GM23338 (cell line): ENCODE results near the gene PKD1. TPM values are rescaled to one million over a fixed set of nuclear protein-coding genes. Genes with fewer than 3 reads are reported as not detected.

Experiments
- ATAC-seq: fragments of 200-7000 bp; cut with Tn5 transposase; 3 replicates; pipeline ENCODE4 v1.9.1; 2020
- DNase-seq: peaks from one replicate; pipeline ENCODE4 v3.0.0-alpha.2; 2015; ENCODE audit warnings: low spot score
- H2AFZ ChIP-seq: fragments of 200-600 bp; sonication (generic); 2 replicates; pipeline ENCODE4 v1.8.0; 2016; ENCODE audit warnings: antibody characterized with exemption, mild to moderate bottlenecking, moderate library complexity
- H3F3A ChIP-seq: fragments of 200-600 bp; sonication (generic); replicated peaks from 2 replicates; pipeline ENCODE4 v1.8.0; 2017; ENCODE audit warnings: antibody characterized with exemption, mixed run types, low read depth
- H3K27ac ChIP-seq: fragments of 200-600 bp; sonication (generic); 2 replicates; pipeline ENCODE4 v1.6.1; 2016; ENCODE audit warnings: low read depth
- H3K27me3 ChIP-seq: fragments of 200-600 bp; sonication (generic); 2 replicates; pipeline ENCODE4 v1.8.0; 2016; ENCODE audit warnings: mild to moderate bottlenecking, mixed run types, moderate library complexity; ENCODE audit not compliant: insufficient read depth
- H3K36me3 ChIP-seq: fragments of 200-600 bp; sonication (generic); 2 replicates; pipeline ENCODE4 v1.8.0; 2016; ENCODE audit warnings: mild to moderate bottlenecking; ENCODE audit not compliant: insufficient read depth
- H3K4me1 ChIP-seq: fragments of 200-600 bp; sonication (generic); 2 replicates; pipeline ENCODE4 v1.8.0; 2016; ENCODE audit warnings: mild to moderate bottlenecking, moderate library complexity; ENCODE audit not compliant: insufficient read depth
- H3K4me2 ChIP-seq: fragments of 200-600 bp; sonication (generic); 2 replicates; pipeline ENCODE4 v1.7.1; 2017; ENCODE audit warnings: mixed run types
- H3K4me3 ChIP-seq: fragments of 200-600 bp; sonication (generic); 2 replicates; pipeline ENCODE4 v1.6.1; 2016; ENCODE audit warnings: mixed run types
- H3K79me2 ChIP-seq: fragments of 200-600 bp; sonication (generic); replicated peaks from 2 replicates; pipeline ENCODE4 v1.8.0; 2017; ENCODE audit warnings: mild to moderate bottlenecking; ENCODE audit not compliant: insufficient read depth
- H3K9me2 ChIP-seq: fragments of 200-600 bp; sonication (generic); 2 replicates; pipeline ENCODE4 v1.8.0; 2017; ENCODE audit not compliant: insufficient read depth
- H4K20me1 ChIP-seq: fragments of 200-600 bp; sonication (generic); replicated peaks from 2 replicates; pipeline ENCODE4 v1.8.0; 2017; ENCODE audit warnings: mild to moderate bottlenecking; ENCODE audit not compliant: insufficient read depth
- H3K27ac Mint-ChIP-seq: 2 replicates; pipeline ENCODE4 v1.8.0; 2020; ENCODE audit warnings: inconsistent platforms, mild to moderate bottlenecking, moderate library complexity, mixed read lengths
- H3K27me3 Mint-ChIP-seq: 3 replicates; pipeline ENCODE4 v1.8.0; 2022; ENCODE audit warnings: low read depth, mild to moderate bottlenecking, moderate library complexity, mixed read lengths, inconsistent platforms; ENCODE audit not compliant: insufficient read depth, poor library complexity
- H3K36me3 Mint-ChIP-seq: 3 replicates; pipeline ENCODE4 v1.8.0; 2021; ENCODE audit warnings: low read depth, mild to moderate bottlenecking, inconsistent platforms, moderate library complexity, mixed read lengths
- H3K4me1 Mint-ChIP-seq: 3 replicates; pipeline ENCODE4 v1.8.0; 2020; ENCODE audit warnings: mild to moderate bottlenecking, inconsistent platforms, mixed read lengths
- H3K4me3 Mint-ChIP-seq: 3 replicates; pipeline ENCODE4 v1.8.0; 2021; ENCODE audit warnings: moderate library complexity, mild to moderate bottlenecking, inconsistent platforms, mixed read lengths
- H3K9me3 Mint-ChIP-seq: 3 replicates; pipeline ENCODE4 v1.8.0; 2020; ENCODE audit warnings: moderate library complexity, mild to moderate bottlenecking, inconsistent platforms, mixed read lengths
- CTCF ChIP-seq, 2 experiments: fragments of 200-600 bp in 1 of 2; sonication (generic) in 1 of 2; conservative IDR thresholded peaks; 2 replicates each; pipeline versions ENCODE4 v1.5.1 to v1.6.1; 2016 to 2017; ENCODE audit warnings: antibody characterized with exemption in 2 of 2, low read depth in 2 of 2, mild to moderate bottlenecking in 2 of 2, moderate library complexity in 1 of 2
- EZH2 ChIP-seq: fragments of 200-600 bp; sonication (generic); IDR thresholded peaks from one replicate; pipeline ENCODE4 v1.8.0; 2017; ENCODE audit warnings: antibody characterized with exemption, mild to moderate bottlenecking, low read depth; ENCODE audit not compliant: unreplicated experiment
- EZH2phosphoT487 ChIP-seq: fragments of 200-600 bp; sonication (generic); IDR thresholded peaks from one replicate; pipeline ENCODE4 v1.8.1; 2018; ENCODE audit warnings: antibody characterized with exemption; ENCODE audit not compliant: unreplicated experiment
- JUNB ChIP-seq: IDR thresholded peaks from one replicate; pipeline ENCODE4 v1.6.1; 2016; ENCODE audit warnings: antibody characterized with exemption; ENCODE audit not compliant: unreplicated experiment
- NANOG ChIP-seq: IDR thresholded peaks from 2 replicates; pipeline ENCODE4 v1.6.1; 2016; ENCODE audit warnings: antibody characterized with exemption, borderline replicate concordance
- REST ChIP-seq: IDR thresholded peaks from one replicate; pipeline ENCODE4 v1.6.1; 2018; ENCODE audit warnings: antibody characterized with exemption; ENCODE audit not compliant: unreplicated experiment
- STAT1 ChIP-seq: IDR thresholded peaks from one replicate; pipeline ENCODE4 v1.6.1; 2016; ENCODE audit warnings: antibody characterized with exemption; ENCODE audit not compliant: unreplicated experiment
- ZNF114 ChIP-seq: fragments of 250-450 bp; sonication (Bioruptor Pico); IDR thresholded peaks from 2 replicates; pipeline ENCODE4 v1.5.0; 2020; ENCODE audit warnings: mild to moderate bottlenecking, moderate library complexity
- polyA plus RNA-seq: library from polyadenylated mRNA; unstranded; fragments of >200 nt; fragmentation: Nextera tagmentation; extraction: Ambion mirVana; gene quantifications from 2 replicates; pipeline ENCODE4 v1.2.1, GENCODE V29; 2016
- total RNA-seq: library from RNA; depleted of rRNA; stranded (reverse); fragments of >200 nt; shearing (Covaris generic); gene quantifications from 2 replicates; pipeline ENCODE4 v1.2.3, GENCODE V29; 2014

The PKD1 gene
- total and polyA plus RNA-seq, 2 experiments from 2014 or later, result 21.1 to 107 TPM

DNA sequence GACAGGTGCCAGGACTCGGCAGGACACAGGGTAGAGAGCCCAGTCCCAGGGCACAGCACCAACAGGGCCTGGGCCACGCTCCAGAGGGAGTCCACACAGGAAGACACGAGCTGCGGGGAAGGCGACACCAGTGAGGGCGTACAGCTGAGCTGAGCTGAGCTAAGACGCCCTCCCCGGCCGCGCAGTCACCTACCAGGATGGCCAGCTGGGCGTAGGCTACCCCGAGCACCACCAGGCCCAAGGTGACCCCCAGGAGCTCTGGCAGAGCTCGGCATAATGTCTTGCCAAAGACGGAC lies 45.3 kb downstream of the PKD1 start:
- no peaks in the 10 kb centered on the region for H3K27me3 ChIP-seq
- H3F3A ChIP-seq, result peaks cover 12% of the 10 kb centered on the region; the same call in 1 of the 2 replicates
- Mint-ChIP-seq H3K36me3 (peaks cover 3% of the 10 kb centered on the region; the same call in 1 of the 3 replicates), H3K27ac (no peak overlapping the region), H3K4me1 (no peaks in the 10 kb centered on the region), H3K27me3 (peaks cover 17% of the 10 kb centered on the region), H3K9me3 (no peaks in the 10 kb centered on the region), H3K4me3 (peak overlapping the region; percentile 61)
- DNase-seq (no peak), ATAC-seq (peak; percentile 5)
- no peaks in the 10 kb centered on the region for H3K9me2 ChIP-seq
- no peaks in the 10 kb centered on the region for H3K36me3 ChIP-seq
- H2AFZ ChIP-seq, result no peak overlapping the region
- H3K27ac ChIP-seq, result no peak overlapping the region
- peaks cover 4% of the 10 kb centered on the region; the same call in 1 of the 2 replicates for H3K4me1 ChIP-seq
- H3K4me2 ChIP-seq, result peak overlapping the region; percentile 78
- no peaks in the 10 kb centered on the region; the same call in 1 of the 2 replicates for H4K20me1 ChIP-seq
- no peaks in the 10 kb centered on the region for H3K79me2 ChIP-seq
- peak overlapping the region; percentile 55 for H3K4me3 ChIP-seq
- TF ChIP-seq CTCF (conservative IDR thresholded peaks at IDR 0.05; ENCODE audit: low read depth in 2 of 2) (no peak), REST (no peak), NANOG (no peak), JUNB (no peak), EZH2phosphoT487 (no peak), ZNF114 (CRISPR knock-in tag) (no peak)

DNA sequence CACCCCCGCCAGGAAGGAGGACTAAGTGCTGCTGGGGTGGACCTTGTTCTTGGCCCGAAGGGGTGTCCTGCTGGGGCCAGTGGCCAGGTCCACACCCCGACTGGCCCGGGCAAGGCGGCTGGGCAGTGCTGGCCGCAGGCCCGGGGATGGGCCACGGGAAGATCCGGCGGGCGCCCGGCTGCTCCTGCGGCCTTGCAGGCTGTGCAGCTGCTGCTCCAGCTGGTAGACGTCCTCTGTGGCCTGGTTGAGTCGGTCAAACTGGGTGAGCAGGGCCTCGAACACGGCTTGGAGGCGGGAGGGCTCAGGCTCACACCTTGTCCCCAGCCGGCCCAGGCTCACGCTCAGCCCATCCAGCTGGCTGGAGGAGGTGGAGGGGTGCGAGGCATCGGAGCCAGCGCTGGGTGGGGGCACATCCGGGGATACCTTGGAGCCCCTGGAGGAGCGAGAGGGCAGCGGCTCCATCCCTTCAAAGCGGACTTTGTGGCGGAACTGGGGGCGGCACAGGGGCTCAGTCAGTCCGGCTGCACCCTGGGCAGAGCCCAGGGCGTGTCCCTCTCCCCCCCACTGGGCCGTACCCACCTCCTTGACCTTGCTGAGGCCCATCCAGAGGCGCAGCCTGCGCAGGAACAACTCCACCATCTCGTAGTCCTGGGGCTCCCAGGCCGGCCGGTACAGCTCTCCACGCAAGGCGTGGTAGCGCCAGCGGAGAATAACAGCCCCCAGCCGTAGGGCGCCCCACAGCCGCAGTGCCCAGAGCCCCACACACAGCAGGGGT lies 45.8 kb downstream of the PKD1 start:
- H3K9me3 Mint-ChIP-seq, result no peaks in the 10 kb centered on the region
- H3K27me3 ChIP-seq, result no peaks in the 10 kb centered on the region
- no peaks in the 10 kb centered on the region; the same call in 1 of the 2 replicates for H4K20me1 ChIP-seq
- no peaks in the 10 kb centered on the region for H3K36me3 ChIP-seq
- no peak overlapping the region for H2AFZ ChIP-seq
- ATAC-seq (no peak), DNase-seq (no peak)
- no peaks in the 10 kb centered on the region for H3K4me1 Mint-ChIP-seq
- H3F3A ChIP-seq, result peaks cover 12% of the 10 kb centered on the region; the same call in 1 of the 2 replicates
- no peak overlapping the region for H3K27ac Mint-ChIP-seq
- H3K4me1 ChIP-seq, result peaks cover 4% of the 10 kb centered on the region; the same call in 1 of the 2 replicates
- H3K27ac ChIP-seq, result no peak overlapping the region
- peaks cover 3% of the 10 kb centered on the region; the same call in 1 of the 3 replicates for H3K36me3 Mint-ChIP-seq
- peak overlapping the region; percentile 55; the same call in 1 of the 2 replicates for H3K4me3 ChIP-seq
- H3K79me2 ChIP-seq, result no peaks in the 10 kb centered on the region
- peak overlapping the region; percentile 78 for H3K4me2 ChIP-seq
- no peaks in the 10 kb centered on the region for H3K9me2 ChIP-seq
- H3K4me3 Mint-ChIP-seq, result peak overlapping the region; percentile 61
- peaks cover 14% of the 10 kb centered on the region for H3K27me3 Mint-ChIP-seq
- TF ChIP-seq ZNF114 (CRISPR knock-in tag), result no peak
- no peak for TF ChIP-seq EZH2phosphoT487
- TF ChIP-seq EZH2, result no peak
- no peak for TF ChIP-seq REST
- TF ChIP-seq JUNB, result no peak
- TF ChIP-seq STAT1, result no peak
